Stimulated activated CD4-positive, alpha-beta T cell treated with anti-CD3 and anti-CD28 coated beads, Interleukin-2, amount 100 ng/mL, for 24 hours (primary cell): Measurements from ENCODE around the gene ADAMTS3.

Experiments
- DNase-seq, 2 donors: peaks; one replicate each; pipeline ENCODE4 v3.0.0-alpha.2; 2020

ADAMTS3 gene

DNA sequence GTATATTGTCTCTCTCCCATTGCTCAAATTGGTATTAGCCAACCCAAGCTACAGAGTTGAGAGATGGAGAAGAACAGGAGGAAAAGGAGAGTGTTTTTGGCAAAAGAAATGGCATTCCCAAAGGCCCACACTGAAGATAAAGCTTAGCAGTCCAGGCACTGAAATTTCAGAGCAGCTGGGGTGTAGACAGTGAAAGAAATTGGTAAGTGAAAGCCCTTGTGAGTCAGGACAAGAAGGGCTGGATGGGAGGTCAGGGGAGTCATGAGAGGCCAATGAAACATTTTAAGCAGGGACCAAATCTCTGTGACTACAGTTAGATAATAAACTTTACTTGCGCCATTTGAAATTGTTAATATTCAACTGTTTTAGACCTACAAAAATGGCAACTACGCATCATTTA is 177.7 kb downstream of the ADAMTS3 start:
- DNase-seq = no peak

DNA sequence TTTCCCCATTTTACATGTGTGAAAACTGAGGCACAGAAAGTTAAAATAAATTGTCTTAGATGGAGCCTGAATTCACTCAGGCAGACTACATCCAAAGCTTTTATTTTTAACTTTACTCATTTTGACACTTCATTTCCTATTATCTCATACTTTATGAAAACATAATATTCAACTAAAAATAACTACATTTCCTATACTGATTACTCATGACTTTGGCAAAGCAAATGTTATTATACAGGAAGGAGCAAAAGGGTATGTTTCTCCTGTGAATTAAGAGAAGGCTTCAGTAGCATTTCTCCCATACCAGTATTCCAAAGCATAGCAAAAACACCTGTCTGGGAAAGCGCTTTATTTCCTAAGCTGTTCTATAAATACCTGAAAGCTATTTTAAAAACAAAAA is 178.6 kb downstream of the ADAMTS3 start:
- no peak for DNase-seq

DNA sequence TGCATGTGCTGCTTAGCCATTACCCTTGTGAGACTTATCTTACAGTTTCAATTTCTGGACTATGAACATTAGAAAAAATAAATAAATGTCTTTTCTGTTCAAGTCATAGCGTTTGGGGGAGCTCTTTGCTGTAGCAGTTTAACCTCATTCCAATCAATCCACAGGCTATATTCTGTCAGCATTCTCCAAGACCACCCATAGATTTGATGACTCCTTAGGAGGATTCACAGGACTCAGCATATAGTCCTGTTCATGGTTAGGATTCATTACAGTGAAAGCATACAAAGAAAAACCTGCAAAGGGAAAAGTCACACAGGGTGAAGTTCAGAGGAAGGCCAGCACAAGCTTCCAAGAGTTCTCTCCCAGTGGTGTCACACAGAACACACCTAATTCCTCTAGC is 180.5 kb downstream of the ADAMTS3 start:
- no peak for DNase-seq

DNA sequence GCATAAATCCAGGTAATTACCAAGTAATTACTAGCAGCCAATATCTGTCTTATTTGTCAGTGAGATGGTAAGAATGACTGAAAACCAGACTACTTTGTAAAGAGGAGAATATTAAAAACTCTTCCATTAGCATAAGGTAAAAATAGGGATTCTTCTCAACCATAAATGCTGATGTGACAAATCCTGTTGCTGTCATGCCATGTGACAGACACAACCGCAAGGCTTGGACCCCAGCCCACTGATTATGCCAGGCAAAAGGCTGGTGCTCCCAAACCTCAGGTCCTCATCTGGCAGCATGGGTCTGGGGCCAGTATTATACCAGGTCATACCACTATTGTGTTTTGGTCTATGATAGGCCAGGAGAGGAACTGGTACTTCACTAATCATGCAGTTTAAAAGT is 181.1 kb downstream of the ADAMTS3 start:
- no peak for DNase-seq

DNA sequence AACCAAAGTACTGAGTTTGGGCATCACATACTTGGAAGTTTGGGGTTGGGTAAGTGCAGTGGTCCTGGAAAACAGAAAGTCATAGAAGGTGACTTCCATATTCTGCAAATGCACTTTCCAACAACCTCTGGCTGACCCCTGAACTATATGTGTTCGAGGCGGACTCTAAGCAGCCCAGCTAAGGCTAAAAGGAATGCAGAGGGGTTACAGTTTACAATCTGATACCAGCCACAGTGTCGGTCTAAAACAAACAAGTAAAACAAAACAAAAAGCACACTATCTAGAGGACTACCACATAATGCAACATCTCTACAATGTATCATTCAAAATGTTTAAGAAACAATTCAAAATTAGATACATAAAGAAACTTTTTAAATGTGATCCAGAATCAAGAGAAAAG is 185.6 kb downstream of the ADAMTS3 start:
- DNase-seq = no peak

DNA sequence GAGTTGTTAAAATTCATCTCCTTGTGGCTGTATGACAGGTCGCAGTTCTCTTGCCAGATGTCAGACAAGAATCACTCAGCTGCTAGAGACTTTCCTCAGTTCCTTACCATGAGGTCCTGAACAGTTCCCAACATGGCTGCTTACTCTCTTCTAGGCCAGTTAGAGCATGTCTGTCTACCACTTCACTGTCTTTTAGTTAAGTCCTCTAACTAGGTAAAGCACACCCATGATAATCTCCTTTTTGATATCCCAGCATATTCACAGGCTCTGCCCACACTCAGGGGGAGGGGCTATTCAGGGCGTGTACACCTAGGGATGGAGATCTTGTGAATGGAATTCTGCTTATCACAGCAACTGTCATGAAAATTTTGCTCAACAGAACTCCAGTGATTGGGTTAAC is 190.1 kb downstream of the ADAMTS3 start:
- no peak for DNase-seq

DNA sequence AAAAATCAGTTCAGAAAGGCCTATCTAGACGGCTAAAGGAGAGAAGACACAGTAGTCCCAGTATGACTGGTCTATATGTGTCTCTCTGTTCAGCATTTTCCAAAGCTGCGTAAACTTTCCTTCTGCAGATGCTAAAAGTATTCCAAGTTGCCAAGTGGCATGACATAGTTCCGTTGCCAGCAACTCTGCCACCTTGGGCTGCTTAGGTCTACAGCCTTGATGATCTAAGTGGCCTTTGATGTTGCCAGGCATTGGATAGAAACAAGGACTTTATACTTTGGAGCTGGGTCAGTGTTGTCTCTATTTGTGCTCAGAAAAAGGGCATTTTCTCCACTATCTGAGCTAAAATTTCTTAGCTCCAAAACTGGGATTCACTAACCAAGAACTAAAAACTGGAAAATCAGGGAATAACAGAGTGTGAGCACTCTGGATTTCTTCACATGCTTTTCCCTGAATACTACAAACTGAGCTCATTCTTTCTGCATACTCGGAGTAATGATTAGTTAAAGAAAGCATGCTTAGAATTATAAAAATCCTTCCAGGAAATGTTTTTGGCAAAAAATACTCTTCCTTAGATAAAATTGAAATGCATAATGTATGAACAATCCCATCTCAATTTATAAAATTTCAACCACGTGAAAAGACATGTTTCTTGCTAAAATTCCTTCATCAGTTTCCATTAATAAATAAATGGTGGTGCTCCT is 191.4 kb downstream of the ADAMTS3 start:
- DNase-seq = no peak

DNA sequence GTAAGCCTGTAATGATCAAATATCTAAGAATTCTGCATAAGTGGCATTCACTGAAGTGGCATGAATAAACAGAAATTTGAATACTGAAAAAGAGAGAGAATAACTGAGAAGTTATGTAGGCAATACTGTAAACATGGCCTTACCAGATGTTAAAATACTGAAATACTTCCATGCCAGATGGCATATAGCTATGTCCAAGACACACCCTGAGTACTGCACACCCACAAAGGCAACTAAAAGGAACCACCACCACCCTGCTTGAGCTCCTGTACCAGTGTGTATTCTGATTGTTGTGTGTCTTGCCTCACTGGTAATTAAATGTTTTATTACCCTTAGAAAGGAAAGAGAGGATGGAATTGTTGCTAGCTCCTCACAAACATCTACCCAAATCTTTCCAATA is 192.1 kb downstream of the ADAMTS3 start:
- DNase-seq = no peak

DNA sequence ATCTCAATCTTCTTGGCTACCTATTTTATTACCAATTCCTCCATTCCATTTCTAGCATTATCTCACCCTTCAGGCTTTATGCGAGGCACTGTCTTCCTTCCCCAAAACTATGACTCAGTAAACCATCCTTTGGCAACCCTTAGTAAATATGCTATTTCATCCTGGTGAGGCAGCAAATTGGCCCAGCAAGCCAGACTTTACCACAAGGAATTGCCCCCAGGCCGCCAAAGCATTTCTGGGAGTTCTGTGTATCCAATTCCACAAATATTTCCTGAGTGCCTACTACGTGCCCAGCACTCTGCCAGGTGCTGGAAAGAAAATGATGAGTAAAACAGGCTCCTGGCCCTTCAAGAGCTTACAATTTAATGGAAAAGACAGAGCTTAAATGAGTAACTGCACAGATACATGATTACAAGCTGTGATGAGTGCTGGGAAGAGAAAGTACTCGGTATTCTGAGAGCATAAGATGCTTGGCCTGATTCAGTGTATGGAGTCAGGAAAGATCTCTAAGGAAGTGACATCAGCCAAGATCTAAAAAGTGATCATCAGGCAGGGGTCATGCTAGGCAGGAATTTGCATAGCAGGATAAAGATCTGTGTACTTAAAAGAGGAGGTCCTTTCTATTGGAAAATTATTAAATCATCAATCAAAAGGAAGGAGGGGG is 193.8 kb downstream of the ADAMTS3 start:
- DNase-seq = no peak

DNA sequence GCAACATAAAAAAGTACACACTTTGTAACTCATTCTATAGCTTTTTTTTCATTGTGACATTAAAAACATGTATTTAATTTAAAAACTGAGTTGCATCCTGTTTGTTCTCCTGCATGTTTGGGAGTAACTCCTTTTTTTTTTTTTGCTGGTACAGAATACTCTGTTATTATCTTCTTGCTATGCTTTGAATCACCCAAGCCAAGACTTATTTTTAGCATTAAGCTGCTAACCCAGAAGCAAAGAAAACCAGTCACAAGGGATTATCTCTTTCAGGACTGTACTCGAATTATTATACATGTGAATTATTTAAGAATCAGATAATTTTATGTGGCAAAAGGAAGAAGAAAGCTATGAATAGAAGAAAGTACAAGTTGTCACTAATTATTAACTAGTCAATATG is 194.9 kb downstream of the ADAMTS3 start:
- no peak for DNase-seq

DNA sequence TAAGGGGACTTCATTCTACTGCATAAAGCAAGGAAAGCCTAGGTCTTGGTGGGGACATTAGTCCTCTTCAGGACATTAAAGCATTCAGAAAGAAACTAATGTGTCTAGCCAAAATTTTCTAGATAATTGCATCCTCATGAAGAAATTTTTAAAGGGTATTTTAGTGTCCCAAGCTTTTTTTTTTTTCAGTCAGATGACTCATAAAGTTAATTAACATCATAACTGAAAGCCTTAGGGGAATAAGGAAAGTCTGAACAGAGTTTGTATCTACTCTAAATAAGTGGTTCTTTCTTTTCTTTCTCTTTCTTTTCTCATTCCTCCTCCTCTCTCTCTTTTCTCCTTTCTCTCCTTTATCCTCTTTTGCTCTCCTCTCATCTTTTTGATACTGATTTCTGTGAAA is 202.4 kb downstream of the ADAMTS3 start:
- no peak for DNase-seq

DNA sequence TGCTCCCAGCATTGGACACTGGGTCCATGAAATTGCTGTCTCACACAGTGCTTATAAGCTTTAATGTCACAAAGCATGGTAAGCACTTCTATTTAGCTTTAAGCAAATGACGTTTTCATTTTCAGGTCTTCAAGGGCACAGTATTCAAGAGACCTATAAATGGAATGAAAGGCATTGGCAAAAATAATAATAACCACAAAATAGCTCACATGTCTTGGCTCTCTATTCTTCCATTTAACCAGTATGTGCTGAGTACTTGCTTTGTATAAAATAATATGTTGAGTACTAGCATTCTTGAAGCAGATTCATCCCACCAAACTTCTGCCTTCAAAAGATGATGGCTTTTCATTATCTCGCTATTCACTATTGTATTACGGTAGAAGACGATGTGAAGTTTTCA is 203.0 kb downstream of the ADAMTS3 start:
- no peak for DNase-seq

DNA sequence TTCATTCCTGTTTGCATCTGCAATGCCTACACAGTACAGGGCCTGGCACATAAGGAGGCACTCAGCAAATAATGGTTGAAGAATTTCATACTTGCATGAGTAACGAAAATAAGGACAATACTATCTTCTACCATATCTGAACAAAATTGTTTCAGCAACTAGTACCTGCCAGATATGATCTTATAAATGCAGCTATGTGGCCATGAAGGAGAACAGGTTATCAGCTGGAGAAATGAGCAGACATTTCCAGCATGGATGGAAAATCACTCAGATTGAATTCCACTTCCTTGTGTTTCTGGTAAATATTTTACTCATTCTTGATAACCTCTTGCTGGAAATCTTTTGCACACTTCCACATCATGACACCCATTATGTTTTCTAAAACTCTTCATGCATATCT is 204.0 kb downstream of the ADAMTS3 start:
- DNase-seq = no peak

DNA sequence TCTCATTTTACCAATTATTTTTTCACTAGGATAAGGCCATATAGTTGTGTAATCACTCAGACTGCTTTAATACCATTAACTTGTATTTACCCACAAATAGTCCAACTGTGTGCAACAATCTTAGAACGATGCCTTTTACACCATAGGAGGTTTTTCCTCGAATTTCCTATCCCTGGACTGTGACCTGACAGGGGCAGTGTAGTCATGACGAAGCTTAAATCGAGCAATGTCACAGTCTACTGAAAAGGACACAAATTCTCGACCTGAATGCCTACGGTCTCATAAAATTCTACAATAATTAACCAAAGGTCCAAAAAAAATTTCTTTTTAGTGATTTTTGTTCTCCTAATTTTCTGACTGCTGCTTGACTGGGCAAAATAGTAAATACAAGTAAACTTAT is 208.9 kb downstream of the ADAMTS3 start:
- no peak for DNase-seq

DNA sequence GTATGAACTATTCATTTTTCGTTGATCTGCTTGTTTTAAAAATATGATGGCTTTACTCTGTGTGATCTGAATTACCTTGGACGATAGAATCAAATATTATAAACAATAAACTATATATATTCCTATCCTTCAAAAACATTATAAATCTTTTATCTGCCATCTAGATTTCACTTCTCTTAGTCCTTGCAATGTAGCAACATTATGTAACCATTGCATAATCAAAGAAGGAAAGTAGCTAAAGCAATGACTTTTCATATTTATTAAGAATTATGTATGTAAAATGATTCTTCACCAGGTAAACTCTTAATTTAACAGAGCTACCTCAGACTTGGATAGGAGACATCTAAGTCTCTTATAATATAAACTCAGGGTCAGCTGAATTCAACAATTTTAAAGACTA is 210.5 kb downstream of the ADAMTS3 start:
- DNase-seq = no peak

DNA sequence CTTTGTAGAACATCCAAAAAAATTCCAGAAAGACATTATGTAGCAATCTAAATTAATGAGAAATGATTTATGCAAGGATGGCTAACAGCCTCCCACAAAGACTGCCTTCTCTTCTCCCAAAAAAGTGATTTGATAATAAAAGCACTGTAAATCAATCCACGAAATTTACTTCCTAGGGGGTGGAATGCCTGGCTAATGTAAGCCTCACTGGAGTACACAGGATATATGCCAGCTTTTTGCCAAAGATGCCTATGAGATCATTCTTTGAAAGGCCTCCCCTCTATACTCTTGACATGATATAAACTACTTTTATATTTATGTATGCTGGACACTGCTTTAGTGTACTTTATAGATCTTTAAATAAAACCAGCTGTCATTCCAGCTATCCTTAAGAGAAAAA is 211.1 kb downstream of the ADAMTS3 start:
- no peak for DNase-seq

DNA sequence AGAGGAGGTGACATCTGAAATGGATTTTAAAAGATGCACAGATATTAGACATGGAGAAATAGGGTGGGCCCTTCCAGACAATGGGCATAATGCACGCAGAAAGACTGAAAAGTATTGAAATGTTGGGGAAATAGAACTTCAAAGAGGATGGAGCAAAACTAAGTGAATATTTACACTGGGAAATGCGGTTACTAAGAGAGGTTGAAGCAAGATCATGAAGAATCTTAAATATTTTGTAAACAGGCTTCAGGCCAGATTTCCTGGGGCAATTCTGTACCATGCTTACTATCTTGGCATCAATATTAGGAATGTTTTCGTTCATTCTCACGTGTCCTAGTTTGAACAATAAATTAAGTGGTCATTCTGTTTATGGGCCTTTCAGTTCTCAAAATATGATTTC is 216.3 kb downstream of the ADAMTS3 start:
- no peak for DNase-seq

DNA sequence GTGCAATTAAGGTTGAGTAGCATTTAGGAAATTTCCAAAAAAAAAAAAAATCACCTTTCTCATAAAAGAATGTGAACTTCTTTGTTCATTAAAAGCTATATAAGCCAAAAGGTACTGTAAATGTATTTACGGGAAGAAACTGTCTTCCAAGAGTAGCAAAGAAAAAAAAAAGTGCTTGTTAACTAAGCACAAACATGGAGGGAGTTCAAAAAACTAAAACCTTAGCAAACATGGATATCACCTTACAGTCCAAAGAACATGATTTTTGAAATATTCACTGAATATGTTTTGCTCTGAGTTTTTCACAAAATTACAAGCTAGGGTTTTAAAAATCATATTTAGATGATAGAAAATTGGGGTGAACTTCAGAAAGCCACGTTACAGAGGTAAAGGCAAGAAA is 217.5 kb downstream of the ADAMTS3 start:
- DNase-seq = no peak

DNA sequence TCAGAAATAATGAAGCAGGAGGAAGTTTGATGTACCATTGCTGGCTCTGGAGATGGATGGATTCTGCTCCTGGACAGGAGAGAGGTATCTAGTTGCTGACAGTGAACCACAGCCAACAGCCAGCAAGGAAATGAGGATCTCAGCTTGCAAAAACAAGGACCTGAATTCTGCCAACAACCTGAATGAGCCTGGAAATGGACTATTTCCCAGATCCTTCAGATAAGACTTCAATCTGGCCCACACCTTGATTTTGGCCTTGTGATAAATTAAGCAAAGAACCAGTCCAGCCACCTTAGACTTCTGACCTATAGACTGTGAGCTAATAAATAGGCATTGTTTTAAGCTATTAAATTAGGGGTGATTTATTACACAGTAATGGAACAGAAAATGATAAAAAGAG is 220.3 kb downstream of the ADAMTS3 start:
- DNase-seq = no peak

DNA sequence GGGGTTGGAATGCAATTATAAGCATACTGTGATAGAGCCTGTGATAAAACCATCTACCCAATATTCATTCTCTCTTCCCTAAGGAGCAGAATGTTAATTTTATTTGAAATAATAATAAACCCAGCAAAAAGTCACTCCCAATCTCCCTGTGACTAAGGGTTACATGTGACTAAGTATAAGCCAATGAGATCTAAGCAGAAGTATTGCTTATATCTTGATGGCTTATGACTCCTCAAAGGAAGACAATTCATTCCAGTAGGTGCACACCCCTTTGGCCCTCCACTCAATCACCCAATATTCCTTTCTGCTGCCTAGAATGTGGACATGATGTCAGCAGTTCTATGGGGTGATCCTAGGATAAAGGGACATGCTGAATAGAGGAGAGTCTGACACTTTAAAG is 224.6 kb downstream of the ADAMTS3 start:
- DNase-seq = no peak

DNA sequence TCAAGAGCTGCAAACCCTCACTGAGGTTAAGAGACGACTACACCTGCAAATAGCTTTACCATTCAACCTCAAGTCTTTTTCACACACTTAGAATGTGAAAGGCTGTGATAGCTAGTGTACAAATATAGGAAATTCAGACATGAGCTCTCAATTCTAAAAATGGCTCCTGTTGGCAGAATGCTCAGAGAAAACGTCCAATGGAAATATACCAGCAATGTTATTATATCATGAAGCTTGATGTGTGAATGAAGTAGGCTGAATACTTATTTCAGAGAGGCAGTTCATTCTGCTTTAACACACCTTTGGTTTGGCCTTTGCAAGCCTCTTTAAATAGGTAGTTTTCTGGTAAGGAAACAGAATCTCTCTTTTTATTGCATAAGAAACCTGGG is 227.6 kb downstream of the ADAMTS3 start:
- no peak for DNase-seq

DNA sequence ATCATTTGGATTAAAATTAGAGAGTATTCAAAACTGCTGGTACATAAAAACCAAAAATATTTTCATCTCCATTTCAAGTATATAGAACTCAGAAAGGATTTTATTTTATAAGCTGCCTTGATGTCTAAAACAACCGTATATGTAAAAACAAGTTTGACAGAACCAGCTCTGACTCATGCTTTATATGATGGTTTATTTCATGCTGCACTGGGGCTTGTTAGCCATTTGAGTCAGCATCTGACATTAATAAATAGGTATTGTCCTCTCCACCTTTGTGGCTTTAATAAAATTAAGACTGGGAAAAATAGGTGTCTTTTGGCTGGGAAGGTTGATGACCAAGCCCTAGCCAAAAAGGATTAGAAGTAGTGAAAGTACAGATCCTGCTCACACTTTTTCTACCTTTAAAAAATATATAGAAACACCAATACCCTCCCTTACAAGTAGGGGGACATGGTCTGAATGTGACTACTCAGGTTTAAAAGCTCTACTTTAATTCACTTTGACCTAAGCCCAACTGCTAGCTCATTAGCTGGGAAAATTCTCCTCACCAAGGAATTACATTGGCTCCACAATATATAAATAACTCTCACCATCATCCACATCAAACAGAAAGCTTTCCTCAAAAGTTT is 228.1 kb downstream of the ADAMTS3 start:
- DNase-seq = no peak

DNA sequence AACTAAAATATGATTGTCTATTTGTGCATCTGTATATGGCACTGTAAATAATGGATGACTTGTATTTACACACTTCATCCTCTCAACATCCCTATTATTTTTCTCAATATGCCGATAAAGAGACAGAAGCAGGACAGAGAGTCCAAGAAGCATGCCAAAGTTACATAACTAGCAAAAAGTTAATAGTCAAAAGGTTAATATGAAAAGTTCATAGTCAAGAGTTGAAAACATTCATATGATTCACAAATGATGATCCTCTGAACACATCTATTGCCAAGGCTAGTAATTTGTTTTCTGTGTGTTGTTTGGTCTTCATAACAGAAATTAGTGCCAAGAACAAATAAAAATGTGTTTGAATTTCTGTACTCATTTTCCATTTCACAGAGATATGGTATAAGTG is 231.0 kb downstream of the ADAMTS3 start:
- no peak for DNase-seq

DNA sequence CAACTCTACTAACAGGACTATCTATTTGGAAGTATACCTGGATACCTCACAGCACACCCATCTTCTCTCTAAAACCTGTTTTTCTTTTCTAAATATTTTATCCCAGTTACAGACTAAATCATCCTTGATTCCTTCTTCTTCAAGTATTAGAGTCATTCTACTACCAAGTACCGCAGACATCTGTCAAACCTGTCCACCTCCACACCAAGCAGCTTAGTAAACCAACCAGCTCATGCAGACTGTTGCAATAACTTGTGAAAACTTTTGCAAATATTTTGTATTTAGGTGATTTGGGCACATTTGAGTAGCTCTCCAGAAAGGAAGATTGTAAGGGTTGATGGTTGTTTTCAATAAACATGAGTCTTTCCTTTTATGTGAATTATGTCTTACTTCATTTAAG is 238.6 kb downstream of the ADAMTS3 start:
- no peak for DNase-seq
